ENCODE results near the gene DPP6.
"Not testable (repeated sequence)": the region's sequence is repeated elsewhere in the genome, so short reads cannot be mapped to it uniquely, and the experiment has no call there.

The DPP6 gene

GRCh38 chr7:154927624-154928125 is 875.5 kb downstream of the DPP6 start:
- DNase-seq (ENCODE audit: low read depth in 2 of 2): peak; percentile 44 to 71

- DNase-seq (ENCODE audit: low read depth in 2 of 2): no peak
Observed at GRCh38 chr7:154928136-154929005, 876.2 kb downstream of the DPP6 start.

GRCh38 chr7:154929006-154929726 is 877.0 kb downstream of the DPP6 start:
- DNase-seq (ENCODE audit: low read depth in 2 of 2): no peak

- DNase-seq (ENCODE audit: low read depth in 2 of 2): no peak
Observed at GRCh38 chr7:154931906-154932305, 879.7 kb downstream of the DPP6 start.

- DNase-seq (ENCODE audit: low read depth in 2 of 2): not testable (repeated sequence)
Observed at GRCh38 chr7:154934353-154934952, 882.3 kb downstream of the DPP6 start.

- no peak for DNase-seq (ENCODE audit: low read depth in 2 of 2)
Observed at GRCh38 chr7:154937837-154938236, 885.6 kb downstream of the DPP6 start.

GRCh38 chr7:154942691-154943090 is 890.5 kb downstream of the DPP6 start:
- DNase-seq (ENCODE audit: low read depth in 2 of 2): no peak

Data from stimulated activated CD4-positive, alpha-beta T cell treated with anti-CD3 and anti-CD28 coated beads, Interleukin-12 subunit alpha, Interleukin-12 subunit beta, amount 100 ng/mL, for 24 hours (primary cell).